K562 (cell line): ENCODE measurements around the gene AKT2. TPM values are rescaled to one million over a fixed set of nuclear protein-coding genes. Genes with fewer than 3 reads are reported as not detected.

ENCODE experiments used
- ATAC-seq: fragments of 200-7000 bp; cut with Tn5 transposase; 3 replicates; pipeline ENCODE4 v1.9.1; 2020; ENCODE audit warnings: moderate library complexity
- BruUV-seq: library from RNA; stranded (reverse); fragments of 400-500 nt; replicated peaks from 2 replicates; lab custom pipeline; 2021; lab: Mats Ljungman, UMichigan
- CTCF ChIA-PET: fragments of 300-600 bp; formaldehyde crosslinking; extraction: SDS; loops from one replicate; lab custom pipeline; 2021; ENCODE audit warnings: low intra/inter-chr PET ratio; lab: Yijun Ruan, JAX
- POLR2A ChIA-PET: fragments of 300-600, 350-650 bp; sonication (Branson Sonifier 250); formaldehyde crosslinking; extraction: SDS; loops from one replicate; lab custom pipeline; 2021; ENCODE audit warnings: antibody characterized with exemption, inconsistent platforms; lab: Yijun Ruan, JAX
- DNase-seq, 4 experiments: peaks; one replicate each; pipeline versions ENCODE4 v3.0.0 to v3.0.0-alpha.2; 2011 to 2018; ENCODE audit warnings: low spot score in 3 of 4, mixed read lengths in 3 of 4; ENCODE audit errors: extremely low read depth in 1 of 4
- FAIRE-seq: peaks from 2 replicates; lab custom pipeline; 2011; peaks lifted over from hg19 to GRCh38; lab: Jason Lieb, UNC
- H2AFZ ChIP-seq: 2 replicates; pipeline ENCODE4 v1.6.0; 2011; ENCODE audit warnings: low read depth, low read length, control low read depth, inconsistent platforms
- H3K27ac ChIP-seq: fragments of 200-600 bp; 3 replicates; pipeline ENCODE4 v1.8.0; 2011; ENCODE audit warnings: low read depth, mild to moderate bottlenecking, control low read depth, inconsistent platforms, low read length, moderate library complexity, mixed read lengths; ENCODE audit errors: extremely low read depth
- H3K27me3 ChIP-seq, 2 experiments: fragments of 300-600 bp in 1 of 2; 2 replicates in 1 of 2; 3 replicates in 1 of 2; pipeline versions ENCODE4 v1.6.0 to v1.8.0; 2011; ENCODE audit warnings: inconsistent platforms in 2 of 2, low read length in 2 of 2, mild to moderate bottlenecking in 1 of 2, mixed read lengths in 1 of 2, moderate library complexity in 1 of 2; ENCODE audit not compliant: control insufficient read depth in 2 of 2, insufficient read depth in 2 of 2
- H3K36me3 ChIP-seq: fragments of 300-600 bp; 3 replicates; pipeline ENCODE4 v1.8.0; 2011; ENCODE audit warnings: mild to moderate bottlenecking, low read length, inconsistent platforms; ENCODE audit not compliant: control insufficient read depth, insufficient read depth
- H3K4me1 ChIP-seq, 2 experiments: fragments of 200-600 bp in 1 of 2; replicated peaks in 1 of 2; 2 replicates in 1 of 2; 3 replicates in 1 of 2; pipeline versions ENCODE4 v1.5.1 to v1.8.0; 2011; ENCODE audit warnings: inconsistent platforms in 2 of 2, low read length in 2 of 2, mild to moderate bottlenecking in 1 of 2, mixed read lengths in 1 of 2, moderate library complexity in 1 of 2; ENCODE audit not compliant: control insufficient read depth in 2 of 2, insufficient read depth in 2 of 2
- H3K4me2 ChIP-seq: 2 replicates; pipeline ENCODE4 v1.6.1; 2011; ENCODE audit warnings: low read length, control low read depth, inconsistent platforms, mixed read lengths; ENCODE audit not compliant: insufficient read depth
- H3K4me3 ChIP-seq: fragments of 200-600 bp; sonication (generic), shearing (Covaris generic); 2 replicates; pipeline ENCODE4 v1.5.1; 2016; ENCODE audit warnings: control low read depth, inconsistent platforms
- H3K79me2 ChIP-seq: fragments of 200-600 bp; 3 replicates; pipeline ENCODE4 v1.8.0; 2011; ENCODE audit warnings: low read length, inconsistent platforms; ENCODE audit not compliant: control insufficient read depth, insufficient read depth
- H3K9ac ChIP-seq, 2 experiments: 2 replicates each; pipeline versions ENCODE4 v1.6.0 to v1.6.1; 2011; ENCODE audit warnings: low read depth in 2 of 2, low read length in 2 of 2, control low read depth in 1 of 2, inconsistent platforms in 1 of 2, mild to moderate bottlenecking in 1 of 2, mixed read lengths in 1 of 2; ENCODE audit not compliant: insufficient read depth in 1 of 2
- H3K9me1 ChIP-seq: one replicate; pipeline ENCODE4 v1.6.0; 2011; ENCODE audit warnings: inconsistent platforms, mild to moderate bottlenecking, low read length, moderate library complexity; ENCODE audit not compliant: control insufficient read depth, insufficient read depth
- H3K9me3 ChIP-seq: replicated peaks from 2 replicates; pipeline ENCODE4 v1.5.1; 2011; ENCODE audit warnings: low read depth, low read length, inconsistent platforms; ENCODE audit not compliant: control insufficient read depth, insufficient read depth
- H4K20me1 ChIP-seq: replicated peaks from 2 replicates; pipeline ENCODE4 v1.6.1; 2011; ENCODE audit warnings: low read length, inconsistent platforms, mixed read lengths; ENCODE audit not compliant: control insufficient read depth, insufficient read depth
- HDAC1 ChIP-seq, 2 experiments: fragments of 450-650 bp; IDR thresholded peaks; 2 replicates each; pipeline ENCODE4 v1.6.1; 2016 to 2017; ENCODE audit warnings: inconsistent platforms in 1 of 2, mild to moderate bottlenecking in 1 of 2, moderate library complexity in 1 of 2
- POLR2A ChIP-seq: fragments of 450-650 bp; conservative IDR thresholded peaks from 2 replicates; pipeline ENCODE4 v1.6.1; 2016
- PYGO2 ChIP-seq: fragments of 450-650 bp; IDR thresholded peaks from 2 replicates; pipeline ENCODE4 v1.6.1; 2016; ENCODE audit warnings: mild to moderate bottlenecking, missing genetic modification characterization, moderate library complexity, missing compliant biosample characterization
- TAF9B ChIP-seq: fragments of 450-650 bp; IDR thresholded peaks from 2 replicates; pipeline ENCODE4 v1.6.1; 2018; ENCODE audit warnings: mild to moderate bottlenecking; ENCODE audit not compliant: partially characterized antibody
- ZFP30 ChIP-seq: fragments of 250-450 bp; sonication (Bioruptor Pico); IDR thresholded peaks from 2 replicates; pipeline ENCODE4 v1.8.0; 2022; ENCODE audit warnings: moderate library complexity, mild to moderate bottlenecking, inconsistent platforms, borderline replicate concordance
- ZFPM2 ChIP-seq: fragments of 250-450 bp; sonication (Bioruptor Pico); IDR thresholded peaks from 2 replicates; pipeline ENCODE4 v1.5.1; 2022; ENCODE audit warnings: mild to moderate bottlenecking
- ZNF354B ChIP-seq: fragments of 250-450 bp; sonication (Bioruptor Pico); IDR thresholded peaks from 2 replicates; pipeline ENCODE4 v1.4.0; 2020
- WGBS: fragments of 100-300 bp; shearing (Covaris generic); methylation state at CpG from one replicate; pipeline ENCODE4 v1.1.6; 2016; ENCODE audit warnings: low coverage, mixed read lengths; ENCODE audit not compliant: insufficient coverage; ENCODE audit errors: missing lambda C conversion rate; 5-methylcytosine and 5-hydroxymethylcytosine counted together
- in situ Hi-C: fragments of 300-500 bp; cut with MboI; formaldehyde crosslinking; loops from 4 replicates; pipeline ENCODE4 v1.15.0; 2018; ENCODE audit warnings: inconsistent platforms, mixed read lengths
- intact Hi-C: fragments of 100-400 bp; cut with micrococcal nuclease; formaldehyde crosslinking; loops from 2 replicates; pipeline ENCODE4 v1.14.2; 2022
- polyA plus RNA-seq, 8 experiments: library from polyadenylated mRNA; depleted of rRNA in 4 of 8; stranded (reverse) in 5 of 8; unstranded in 3 of 8; fragments of >200 nt; fragmentation: Nextera tagmentation in 2 of 8; fragmentation: Illumina TruSeq in 1 of 8; extraction: Ambion mirVana in 2 of 8; extraction: Trizol in 1 of 8; gene quantifications; 2 replicates each; pipeline versions ENCODE4 v1.2.1 to v1.2.3, GENCODE V29; 2011 to 2014; ENCODE audit warnings: inconsistent platforms in 1 of 8, missing spikeins in 1 of 8
- total RNA-seq, 7 experiments: library from RNA; depleted of rRNA in 6 of 7; stranded (reverse); fragments of >200 nt in 6 of 7; fragmentation: Illumina TruSeq in 2 of 7; extraction: Trizol in 2 of 7; gene quantifications; 2 replicates each; pipeline versions ENCODE4 v1.2.1 to v1.2.3, GENCODE V29; 2011 to 2021; ENCODE audit warnings: low replicate concordance in 1 of 7
- TF ChIP-seq, protein P1 (sequence below): fragments of 200-800 bp; sonication (Bioruptor generic); IDR thresholded peaks from 2 replicates; pipeline ENCODE4 v1.6.1; 2017; ENCODE audit warnings: missing genetic modification characterization, missing compliant biosample characterization

Gene AKT2
- total and polyA plus RNA-seq, 9 of the 15 experiments (the other 6 are each of a cell fraction or from before 2014, with no cell fraction given), result 1.1 to 132 (median 67.7) TPM

DNA sequence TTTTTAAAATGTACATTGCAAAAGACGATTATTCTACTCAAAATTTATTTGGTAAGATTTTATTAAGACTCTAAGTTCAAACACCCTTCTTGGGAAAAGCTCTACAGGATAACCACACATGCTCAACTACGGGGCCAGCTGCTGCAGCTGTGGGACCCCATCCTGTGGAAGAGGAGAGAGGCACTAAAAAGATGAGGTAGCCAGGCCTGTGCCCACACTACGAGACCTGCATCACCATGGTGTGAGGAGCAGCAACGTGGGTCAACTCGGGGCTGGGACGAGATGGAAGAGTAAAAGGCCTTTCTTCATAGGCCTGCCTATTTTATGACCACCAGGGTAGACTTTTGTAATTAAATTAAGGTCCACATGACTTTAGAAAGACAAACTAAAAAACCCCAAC, 54.1 kb downstream of the AKT2 start:
- Histone ChIP-seq H3K36me3 (peaks cover 34% of the 10 kb centered on the region; the same call in 2 of the 3 replicates), H3K9me1 (no peaks in the 10 kb centered on the region), H3K79me2 (no peaks in the 10 kb centered on the region), H3K4me3 (no peak overlapping the region), H3K4me2 (peak overlapping the region; percentile 57; the same call in 1 of the 2 replicates), H2AFZ (peak overlapping the region; percentile 37; the same call in 1 of the 2 replicates), H3K9me3 (no peaks in the 10 kb centered on the region), H3K27me3 (no peaks in the 10 kb centered on the region), H3K9ac (no peak overlapping the region; a peak in 1 of 4 replicates), H4K20me1 (no peaks in the 10 kb centered on the region), H3K27ac (0 out of 3 replicates have a peak overlapping the region, but pooled peaks have one; percentile 6), H3K4me1 (peaks cover 25 to 61% of the 10 kb centered on the region in 2 experiments)
- 85% methylated on average over 6 of the region's 6 CpGs for WGBS
- BruUV-seq, result no TSS peak
- no peak for ATAC-seq
- intact Hi-C loops (loop anchor here (5.0 kb wide), 1 partner anchor 41 kb away; no protein-coding TSS in a partner anchor), in situ Hi-C loops (no loop called here)
- no peak for DNase-seq
- ChIA-PET POLR2A (interaction anchor here (0.6 to 2.0 kb wide), 3 partner anchors 11 to 56 kb away, joined by 3 to 7 read pairs (median 5); partner anchors contain the start of gene TTC9B), CTCF (no interaction called here)
- FAIRE-seq, result no peak
- TF ChIP-seq PYGO2 (tag) (no peak), ZNF354B (CRISPR knock-in tag) (no peak), HDAC1 (IDR thresholded peaks at IDR 0.05) (no peak), POLR2A (no peak), ZFP30 (CRISPR knock-in tag) (no peak), TAF9B (no peak), ZFPM2 (no peak)
- TF ChIP-seq, protein P1, sequence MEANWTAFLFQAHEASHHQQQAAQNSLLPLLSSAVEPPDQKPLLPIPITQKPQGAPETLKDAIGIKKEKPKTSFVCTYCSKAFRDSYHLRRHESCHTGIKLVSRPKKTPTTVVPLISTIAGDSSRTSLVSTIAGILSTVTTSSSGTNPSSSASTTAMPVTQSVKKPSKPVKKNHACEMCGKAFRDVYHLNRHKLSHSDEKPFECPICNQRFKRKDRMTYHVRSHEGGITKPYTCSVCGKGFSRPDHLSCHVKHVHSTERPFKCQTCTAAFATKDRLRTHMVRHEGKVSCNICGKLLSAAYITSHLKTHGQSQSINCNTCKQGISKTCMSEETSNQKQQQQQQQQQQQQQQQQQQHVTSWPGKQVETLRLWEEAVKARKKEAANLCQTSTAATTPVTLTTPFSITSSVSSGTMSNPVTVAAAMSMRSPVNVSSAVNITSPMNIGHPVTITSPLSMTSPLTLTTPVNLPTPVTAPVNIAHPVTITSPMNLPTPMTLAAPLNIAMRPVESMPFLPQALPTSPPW (CRISPR knock-in tag), result no peak
